ENCODE data around the gene CENPH.
"Not testable (repeated sequence)": the region's sequence is repeated elsewhere in the genome, so short reads cannot be mapped to it uniquely, and the experiment has no call there.

The CENPH gene, protein sequence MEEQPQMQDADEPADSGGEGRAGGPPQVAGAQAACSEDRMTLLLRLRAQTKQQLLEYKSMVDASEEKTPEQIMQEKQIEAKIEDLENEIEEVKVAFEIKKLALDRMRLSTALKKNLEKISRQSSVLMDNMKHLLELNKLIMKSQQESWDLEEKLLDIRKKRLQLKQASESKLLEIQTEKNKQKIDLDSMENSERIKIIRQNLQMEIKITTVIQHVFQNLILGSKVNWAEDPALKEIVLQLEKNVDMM

DNA sequence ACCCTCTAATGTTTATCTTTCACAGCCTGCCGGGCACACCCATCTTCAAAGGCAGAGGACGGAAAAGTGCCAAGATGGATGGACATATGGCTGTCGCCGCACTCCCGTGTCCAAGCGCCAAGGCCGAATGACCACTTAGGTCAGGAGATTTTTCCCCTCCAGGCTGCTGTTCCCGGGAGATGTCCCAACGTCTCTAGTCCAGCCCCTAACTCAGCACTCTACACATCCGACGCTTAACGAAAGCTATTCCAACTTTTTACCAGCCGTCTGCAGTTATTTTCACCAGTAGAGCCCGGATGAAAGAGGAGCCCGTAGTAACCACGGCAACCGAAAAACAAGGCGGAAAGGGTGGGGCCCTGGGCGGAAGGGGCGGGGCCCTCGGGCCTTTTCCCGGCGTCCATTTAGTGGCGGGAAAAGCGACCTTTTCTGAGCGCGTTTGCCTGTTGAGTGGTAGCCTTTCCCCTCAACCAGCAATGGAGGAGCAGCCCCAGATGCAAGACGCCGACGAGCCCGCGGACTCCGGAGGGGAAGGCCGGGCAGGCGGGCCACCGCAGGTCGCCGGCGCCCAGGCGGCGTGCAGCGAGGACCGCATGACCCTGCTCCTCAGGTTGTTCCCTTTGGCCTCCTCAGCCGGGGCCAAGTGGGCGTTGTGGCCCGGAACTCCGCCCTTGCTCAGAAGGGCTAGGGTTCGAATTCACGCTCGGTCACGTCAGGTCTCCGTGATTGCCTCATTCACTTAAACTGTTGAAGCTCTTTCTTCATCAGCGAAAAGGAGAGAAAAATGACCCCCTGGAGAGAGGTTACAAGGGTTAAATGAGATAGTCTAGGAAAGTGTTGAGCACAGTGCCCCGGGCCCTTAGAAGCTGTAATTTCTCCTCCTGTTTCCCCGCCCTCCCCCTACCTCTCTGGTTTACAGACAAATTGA lies at the start of gene CENPH:
CENPH (plus strand) TSS at position 422 of the 925 bp plus-strand sequence; CDS start at position 474, 52 bp downstream.
- TF ChIP-seq, protein P1, sequence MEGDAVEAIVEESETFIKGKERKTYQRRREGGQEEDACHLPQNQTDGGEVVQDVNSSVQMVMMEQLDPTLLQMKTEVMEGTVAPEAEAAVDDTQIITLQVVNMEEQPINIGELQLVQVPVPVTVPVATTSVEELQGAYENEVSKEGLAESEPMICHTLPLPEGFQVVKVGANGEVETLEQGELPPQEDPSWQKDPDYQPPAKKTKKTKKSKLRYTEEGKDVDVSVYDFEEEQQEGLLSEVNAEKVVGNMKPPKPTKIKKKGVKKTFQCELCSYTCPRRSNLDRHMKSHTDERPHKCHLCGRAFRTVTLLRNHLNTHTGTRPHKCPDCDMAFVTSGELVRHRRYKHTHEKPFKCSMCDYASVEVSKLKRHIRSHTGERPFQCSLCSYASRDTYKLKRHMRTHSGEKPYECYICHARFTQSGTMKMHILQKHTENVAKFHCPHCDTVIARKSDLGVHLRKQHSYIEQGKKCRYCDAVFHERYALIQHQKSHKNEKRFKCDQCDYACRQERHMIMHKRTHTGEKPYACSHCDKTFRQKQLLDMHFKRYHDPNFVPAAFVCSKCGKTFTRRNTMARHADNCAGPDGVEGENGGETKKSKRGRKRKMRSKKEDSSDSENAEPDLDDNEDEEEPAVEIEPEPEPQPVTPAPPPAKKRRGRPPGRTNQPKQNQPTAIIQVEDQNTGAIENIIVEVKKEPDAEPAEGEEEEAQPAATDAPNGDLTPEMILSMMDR (IDR thresholded peaks at IDR 0.05; ENCODE audit: low read depth, low read length): no peak
- DNase-seq (ENCODE audit: extremely low read depth, low read depth): peak; percentile 76

DNA sequence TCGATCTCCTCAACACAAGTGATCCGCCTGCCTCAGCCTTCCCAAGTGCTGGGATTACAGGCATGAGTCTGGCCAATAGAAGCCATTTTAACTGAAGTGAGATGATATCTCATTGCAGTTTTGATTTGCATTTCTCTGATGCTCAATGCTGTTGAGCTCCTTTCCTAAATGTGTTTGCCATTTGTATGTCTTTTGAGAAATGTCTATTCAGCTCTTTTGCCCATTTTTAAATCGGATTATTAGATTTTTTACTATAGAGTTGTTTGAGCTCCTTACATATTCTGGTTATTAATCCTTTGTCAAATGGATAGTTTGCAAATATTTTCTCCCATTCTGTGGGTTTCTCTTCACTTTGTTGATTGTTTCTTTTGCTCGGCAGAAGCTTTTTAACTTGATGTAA lies 49.1 kb upstream of the CENPH start:
- DNase-seq (ENCODE audit: extremely low read depth, low read depth): not testable (repeated sequence)

DNA sequence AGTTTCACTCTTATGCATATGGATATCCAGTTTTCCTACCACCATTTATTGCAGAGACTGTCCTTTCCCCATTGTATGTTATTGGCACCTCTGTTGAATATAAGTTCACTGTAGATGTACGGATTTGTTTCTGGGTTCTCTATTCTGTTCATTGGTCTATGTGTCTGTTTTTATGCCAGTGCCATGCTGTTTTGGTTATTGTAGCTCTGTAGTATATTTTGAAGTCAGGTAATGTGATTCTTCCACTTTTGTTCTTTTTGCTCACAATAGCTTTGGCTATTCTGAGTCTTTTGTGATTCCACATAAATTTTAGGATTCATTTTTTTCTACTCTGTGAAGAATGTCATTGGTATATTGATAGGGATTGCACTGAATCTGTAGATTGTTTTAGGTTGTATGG lies 48.6 kb upstream of the CENPH start:
- TF ChIP-seq, protein P1 (IDR thresholded peaks at IDR 0.05; ENCODE audit: low read depth, low read length): no peak
- DNase-seq (ENCODE audit: extremely low read depth, low read depth): no peak

DNA sequence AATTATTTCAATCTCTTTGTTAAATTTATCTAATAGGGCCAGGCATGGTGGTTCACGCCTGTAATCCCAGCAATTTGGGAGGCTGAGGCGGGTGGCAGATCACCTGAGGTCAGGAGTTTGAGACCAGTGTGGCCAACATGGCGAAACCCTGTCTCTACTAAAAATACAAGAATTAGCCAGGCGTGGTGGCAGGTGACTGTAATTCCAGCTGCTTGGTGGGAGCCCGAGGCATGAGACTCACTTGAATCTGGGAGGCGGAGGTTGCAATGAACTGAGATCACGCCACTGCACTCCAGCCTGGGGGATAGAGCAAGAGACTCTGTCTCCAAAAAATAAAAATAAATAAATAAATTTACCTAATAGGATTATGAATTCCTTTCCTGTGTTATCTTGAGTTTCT lies 40.8 kb upstream of the CENPH start:
- DNase-seq (ENCODE audit: extremely low read depth, low read depth): not testable (repeated sequence)

DNA sequence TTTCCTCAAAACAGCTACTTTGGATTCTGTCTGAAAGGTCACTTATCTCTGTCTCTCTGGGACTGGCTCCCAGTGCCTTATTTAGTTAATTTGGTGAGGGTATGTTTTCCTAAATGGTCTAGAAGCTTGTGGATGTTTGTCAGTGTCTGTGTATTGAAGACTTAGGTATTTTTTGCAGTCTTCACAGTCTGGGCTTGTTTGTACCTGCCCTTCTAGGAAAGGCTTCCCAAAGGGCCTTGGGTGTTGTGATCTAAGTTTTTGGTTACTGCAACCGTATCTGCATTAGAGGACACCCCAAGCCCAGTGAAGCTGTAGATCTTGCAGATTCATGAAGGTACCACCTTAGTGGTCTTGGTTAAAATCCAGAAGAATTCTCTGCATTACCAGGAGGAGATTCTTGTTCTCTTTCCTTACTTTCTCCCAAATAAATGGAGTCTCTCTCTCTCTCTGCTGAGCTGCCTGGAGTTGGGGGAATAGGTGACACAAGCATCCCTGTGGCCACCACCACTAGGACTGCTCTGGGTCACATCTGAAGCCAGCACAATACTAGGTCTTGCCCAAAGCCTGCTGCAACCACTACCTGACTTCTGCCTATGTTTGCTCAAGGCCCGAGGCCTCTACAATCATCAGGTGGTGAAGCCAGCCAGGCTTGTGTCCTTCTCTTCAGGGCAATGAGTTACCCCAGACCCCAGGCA lies 40.3 kb upstream of the CENPH start:
- no peak for DNase-seq (ENCODE audit: extremely low read depth, low read depth)

DNA sequence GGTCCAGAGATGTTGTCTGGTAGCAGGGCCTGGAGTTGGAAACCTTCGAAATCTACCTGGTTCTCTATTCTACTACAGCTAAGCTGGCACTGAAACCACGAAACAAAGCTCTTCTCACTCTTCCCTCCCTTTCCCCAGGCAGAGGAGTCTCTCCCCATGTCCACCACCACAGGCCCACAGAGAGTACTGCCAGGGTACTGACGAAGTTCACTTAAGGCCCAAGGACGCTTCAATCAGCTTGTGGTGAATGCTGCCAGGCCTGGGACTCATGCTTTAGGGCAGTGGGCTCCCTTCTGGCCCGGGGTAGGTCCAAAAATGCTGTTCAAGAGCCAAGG lies 39.7 kb upstream of the CENPH start:
- TF ChIP-seq, protein P1 (IDR thresholded peaks at IDR 0.05; ENCODE audit: low read depth, low read length): no peak
- DNase-seq (ENCODE audit: extremely low read depth, low read depth): no peak

More for the DNA sequence above, 40.3 kb upstream of the CENPH start:
- TF ChIP-seq, protein P1 (IDR thresholded peaks at IDR 0.05; ENCODE audit: low read depth, low read length): no peak

DNA sequence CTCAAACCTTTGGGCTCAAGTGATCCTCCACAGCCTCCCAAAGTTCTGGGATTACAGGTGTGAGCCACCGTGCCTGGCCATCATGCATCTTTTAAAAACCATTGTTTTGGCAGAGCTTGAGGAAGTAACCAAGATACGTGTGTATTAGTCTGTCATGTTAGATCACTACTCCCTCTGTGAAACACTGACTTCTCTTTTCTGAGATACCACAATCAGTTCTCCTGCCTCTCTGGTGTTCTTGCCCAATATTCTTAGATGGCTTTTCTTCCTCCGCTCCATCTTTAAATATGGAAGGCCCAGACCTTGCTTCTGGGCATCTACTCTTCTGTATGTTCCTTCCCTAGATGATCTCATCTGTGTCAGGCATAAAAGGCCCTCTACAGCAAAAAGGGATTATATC lies 36.7 kb upstream of the CENPH start:
- no peak for DNase-seq (ENCODE audit: extremely low read depth, low read depth)
- TF ChIP-seq, protein P1 (IDR thresholded peaks at IDR 0.05; ENCODE audit: low read depth, low read length): no peak

DNA sequence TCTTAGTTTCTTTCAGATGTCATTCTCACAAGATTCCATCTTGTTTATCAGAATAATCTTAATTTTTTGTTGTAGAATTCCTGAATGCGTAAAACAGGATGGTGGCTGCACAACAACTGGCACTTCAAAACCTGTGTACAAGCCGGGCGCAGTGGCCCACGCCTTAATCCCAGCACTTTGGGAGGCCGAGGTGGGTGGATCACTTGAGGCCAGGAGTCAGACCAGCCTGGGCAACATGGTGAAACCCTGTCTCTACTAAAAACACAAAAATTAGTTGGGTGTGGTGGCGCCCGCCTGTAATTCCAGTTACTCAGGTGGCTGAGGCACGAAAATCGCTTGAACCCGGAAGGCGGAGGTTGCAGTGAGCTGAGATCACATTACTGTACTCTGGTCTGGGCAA lies 32.9 kb upstream of the CENPH start:
- no peak for DNase-seq (ENCODE audit: extremely low read depth, low read depth)
- TF ChIP-seq, protein P1 (IDR thresholded peaks at IDR 0.05; ENCODE audit: low read depth, low read length): no peak

Data from AG09319 (cell line).